WTC11 (cell line): ENCODE data around the gene TNS3. TPM values are rescaled to one million over a fixed set of nuclear protein-coding genes. Genes with fewer than 3 reads are reported as not detected.

Experiments
- ATAC-seq: fragments of 200-7000 bp; cut with Tn5 transposase; 2 replicates; pipeline ENCODE4 v1.10.0; 2021; ENCODE audit warnings: mild to moderate bottlenecking, moderate library complexity
- CTCF ChIA-PET: fragments of 300-600 bp; sonication (Branson Sonifier 250); formaldehyde crosslinking; loops from one replicate; lab custom pipeline; 2021; ENCODE audit warnings: antibody characterized with exemption; lab: Charles Lee
- POLR2A ChIA-PET: fragments of 350-600 bp; sonication (Branson Sonifier 250); formaldehyde crosslinking; loops from one replicate; lab custom pipeline; 2021; ENCODE audit warnings: antibody characterized with exemption; lab: Charles Lee
- DNase-seq: peaks from one replicate; pipeline ENCODE4 v3.0.0; 2021; ENCODE audit warnings: low spot score
- H3K27ac Mint-ChIP-seq: 2 replicates; pipeline ENCODE4 v1.8.0; 2021; ENCODE audit warnings: mixed read lengths
- H3K27me3 Mint-ChIP-seq: 2 replicates; pipeline ENCODE4 v1.8.0; 2021; ENCODE audit warnings: low read depth, mild to moderate bottlenecking, moderate library complexity, mixed read lengths
- H3K36me3 Mint-ChIP-seq: 2 replicates; pipeline ENCODE4 v1.8.0; 2021; ENCODE audit warnings: mixed read lengths
- H3K4me1 Mint-ChIP-seq: 2 replicates; pipeline ENCODE4 v1.8.0; 2022; ENCODE audit warnings: mixed read lengths
- H3K4me3 Mint-ChIP-seq: 2 replicates; pipeline ENCODE4 v1.8.0; 2021; ENCODE audit warnings: mild to moderate bottlenecking, moderate library complexity, mixed read lengths
- H3K9me3 Mint-ChIP-seq: 2 replicates; pipeline ENCODE4 v1.8.0; 2021; ENCODE audit warnings: mixed read lengths
- AFF4 ChIP-seq: sonication (generic); formaldehyde crosslinking; IDR thresholded peaks from 2 replicates; pipeline ENCODE4 v1.8.1; 2023; ENCODE audit warnings: mild to moderate bottlenecking, missing genetic modification reagents, borderline replicate concordance
- CREB1 ChIP-seq: sonication (generic); formaldehyde crosslinking; IDR thresholded peaks from 2 replicates; pipeline ENCODE4 v1.8.0; 2023; ENCODE audit warnings: mild to moderate bottlenecking, missing genetic modification reagents
- ESRRA ChIP-seq: sonication (generic); formaldehyde crosslinking; IDR thresholded peaks from 2 replicates; pipeline ENCODE4 v1.8.1; 2022; ENCODE audit warnings: mild to moderate bottlenecking, missing genetic modification reagents, borderline replicate concordance
- FOXJ3 ChIP-seq: sonication (generic); formaldehyde crosslinking; IDR thresholded peaks from 2 replicates; pipeline ENCODE4 v1.9.0; 2021; ENCODE audit warnings: missing genetic modification reagents, mild to moderate bottlenecking, borderline replicate concordance
- GABPB1 ChIP-seq: sonication (generic); formaldehyde crosslinking; IDR thresholded peaks from 2 replicates; pipeline ENCODE4 v1.8.1; 2023; ENCODE audit warnings: mild to moderate bottlenecking, missing genetic modification reagents
- HMGA2 ChIP-seq: fragments of 250-450 bp; sonication (Bioruptor Pico); IDR thresholded peaks from 2 replicates; pipeline ENCODE4 v1.4.0; 2021; ENCODE audit warnings: mild to moderate bottlenecking, moderate library complexity
- IRF2 ChIP-seq: sonication (generic); formaldehyde crosslinking; IDR thresholded peaks from 2 replicates; pipeline ENCODE4 v1.8.0; 2022; ENCODE audit warnings: low read depth, missing genetic modification reagents, borderline replicate concordance
- MYBL2 ChIP-seq: sonication (generic); formaldehyde crosslinking; IDR thresholded peaks from 2 replicates; pipeline ENCODE4 v1.8.1; 2023; ENCODE audit warnings: mild to moderate bottlenecking, moderate library complexity, missing genetic modification reagents
- NR1H2 ChIP-seq: sonication (generic); formaldehyde crosslinking; IDR thresholded peaks from 2 replicates; pipeline ENCODE4 v1.9.0; 2021; ENCODE audit warnings: mild to moderate bottlenecking, moderate library complexity, missing genetic modification reagents
- NR2C2 ChIP-seq: sonication (generic); formaldehyde crosslinking; IDR thresholded peaks from 2 replicates; pipeline ENCODE4 v1.8.0; 2022; ENCODE audit warnings: mild to moderate bottlenecking, missing genetic modification reagents
- TEAD1 ChIP-seq: sonication (generic); formaldehyde crosslinking; IDR thresholded peaks from 2 replicates; pipeline ENCODE4 v1.8.0; 2022; ENCODE audit warnings: mild to moderate bottlenecking, missing genetic modification reagents
- ZNF263 ChIP-seq: sonication (generic); formaldehyde crosslinking; IDR thresholded peaks from 2 replicates; pipeline ENCODE4 v1.8.1; 2022; ENCODE audit warnings: low read depth, mild to moderate bottlenecking, moderate library complexity, missing genetic modification reagents
- ZNF317 ChIP-seq: sonication (generic); formaldehyde crosslinking; IDR thresholded peaks from 2 replicates; pipeline ENCODE4 v1.8.1; 2023; ENCODE audit warnings: low read depth, mild to moderate bottlenecking, moderate library complexity, missing genetic modification reagents, borderline replicate concordance
- ZNF512 ChIP-seq: sonication (generic); formaldehyde crosslinking; IDR thresholded peaks from 2 replicates; pipeline ENCODE4 v1.8.1; 2022; ENCODE audit warnings: missing genetic modification reagents, borderline replicate concordance
- ZSCAN18 ChIP-seq: fragments of 250-450 bp; sonication (Bioruptor Pico); IDR thresholded peaks from 2 replicates; pipeline ENCODE4 v2.1.2; 2022; ENCODE audit warnings: mild to moderate bottlenecking, moderate library complexity
- total RNA-seq: library from RNA; stranded (reverse); gene quantifications from 3 replicates; pipeline ENCODE4 v1.2.3, GENCODE V29; 2021
- TF ChIP-seq, protein P1 (sequence below): sonication (generic); formaldehyde crosslinking; IDR thresholded peaks from 2 replicates; pipeline ENCODE4 v1.8.1; 2023; ENCODE audit warnings: mild to moderate bottlenecking, missing genetic modification reagents
- TF ChIP-seq, protein P2 (sequence below): sonication (generic); formaldehyde crosslinking; IDR thresholded peaks from 2 replicates; pipeline ENCODE4 v1.8.1; 2022; ENCODE audit warnings: low read depth, missing genetic modification reagents, borderline replicate concordance
- TF ChIP-seq, protein P3 (sequence below): sonication (generic); formaldehyde crosslinking; IDR thresholded peaks from 2 replicates; pipeline ENCODE4 v1.8.0; 2022; ENCODE audit warnings: missing genetic modification reagents

TNS3 gene
- total RNA-seq, 1 experiment from 2014 or later = 37.7 TPM

- TF ChIP-seq ZNF512 (CRISPR knock-in tag) (no peak), ZSCAN18 (CRISPR knock-in tag) (no peak), TEAD1 (CRISPR knock-in tag) (no peak), MYBL2 (CRISPR knock-in tag) (no peak), AFF4 (CRISPR knock-in tag) (no peak), ESRRA (CRISPR knock-in tag) (no peak), NR1H2 (CRISPR knock-in tag) (no peak), NR2C2 (CRISPR knock-in tag) (no peak)
- TF ChIP-seq, protein P1, sequence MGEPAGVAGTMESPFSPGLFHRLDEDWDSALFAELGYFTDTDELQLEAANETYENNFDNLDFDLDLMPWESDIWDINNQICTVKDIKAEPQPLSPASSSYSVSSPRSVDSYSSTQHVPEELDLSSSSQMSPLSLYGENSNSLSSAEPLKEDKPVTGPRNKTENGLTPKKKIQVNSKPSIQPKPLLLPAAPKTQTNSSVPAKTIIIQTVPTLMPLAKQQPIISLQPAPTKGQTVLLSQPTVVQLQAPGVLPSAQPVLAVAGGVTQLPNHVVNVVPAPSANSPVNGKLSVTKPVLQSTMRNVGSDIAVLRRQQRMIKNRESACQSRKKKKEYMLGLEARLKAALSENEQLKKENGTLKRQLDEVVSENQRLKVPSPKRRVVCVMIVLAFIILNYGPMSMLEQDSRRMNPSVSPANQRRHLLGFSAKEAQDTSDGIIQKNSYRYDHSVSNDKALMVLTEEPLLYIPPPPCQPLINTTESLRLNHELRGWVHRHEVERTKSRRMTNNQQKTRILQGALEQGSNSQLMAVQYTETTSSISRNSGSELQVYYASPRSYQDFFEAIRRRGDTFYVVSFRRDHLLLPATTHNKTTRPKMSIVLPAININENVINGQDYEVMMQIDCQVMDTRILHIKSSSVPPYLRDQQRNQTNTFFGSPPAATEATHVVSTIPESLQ (CRISPR knock-in tag) = no peak
- CTCF ChIA-PET = no interaction called here
- POLR2A ChIA-PET = no interaction called here
- no peak for DNase-seq
- Mint-ChIP-seq H3K4me3 (no peak overlapping the region), H3K27ac (0 out of 2 replicates have a peak overlapping the region, but pooled peaks have one; percentile 16), H3K9me3 (no peaks in the 10 kb centered on the region), H3K4me1 (no peaks in the 10 kb centered on the region), H3K36me3 (peaks cover 15% of the 10 kb centered on the region; the same call in 1 of the 2 replicates), H3K27me3 (no peaks in the 10 kb centered on the region)
- ATAC-seq = no peak
Measured at GRCh38 chr7:47392241-47392759, 189.6 kb downstream of the TNS3 start.

DNA sequence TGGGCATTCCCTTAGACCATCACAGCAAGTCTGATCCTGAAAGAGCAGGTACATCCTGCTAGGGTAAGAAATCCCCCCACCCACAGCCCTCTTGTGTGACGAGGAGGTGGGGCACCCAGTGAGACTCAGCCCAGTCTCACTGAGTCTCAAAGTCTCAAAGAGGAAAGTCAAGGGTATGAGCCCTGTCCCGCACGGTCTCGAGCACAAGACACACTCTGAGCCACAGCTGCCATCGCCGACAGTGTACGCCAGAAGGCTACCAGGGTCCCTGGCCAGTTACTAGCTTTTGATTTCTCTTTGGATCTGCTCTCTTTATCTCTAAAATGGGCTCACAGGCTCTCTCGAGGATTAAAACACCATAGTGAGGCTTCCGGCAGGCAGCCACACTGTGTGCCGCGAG is 190.2 kb downstream of the TNS3 start:
- Mint-ChIP-seq H3K4me3 (no peak overlapping the region), H3K9me3 (no peaks in the 10 kb centered on the region), H3K27ac (no peak overlapping the region), H3K4me1 (no peaks in the 10 kb centered on the region), H3K36me3 (peaks cover 13% of the 10 kb centered on the region; the same call in 1 of the 2 replicates), H3K27me3 (no peaks in the 10 kb centered on the region)
- CTCF ChIA-PET = no interaction called here
- ATAC-seq (no peak), DNase-seq (no peak)
- POLR2A ChIA-PET = no interaction called here
- TF ChIP-seq TEAD1 (CRISPR knock-in tag) (no peak), HMGA2 (CRISPR knock-in tag) (no peak), ZNF317 (CRISPR knock-in tag) (no peak), GABPB1 (CRISPR knock-in tag) (no peak), FOXJ3 (CRISPR knock-in tag) (no peak), ZNF263 (CRISPR knock-in tag) (no peak), ZNF512 (CRISPR knock-in tag) (no peak), IRF2 (CRISPR knock-in tag) (no peak), CREB1 (CRISPR knock-in tag) (no peak)
- TF ChIP-seq, protein P2, sequence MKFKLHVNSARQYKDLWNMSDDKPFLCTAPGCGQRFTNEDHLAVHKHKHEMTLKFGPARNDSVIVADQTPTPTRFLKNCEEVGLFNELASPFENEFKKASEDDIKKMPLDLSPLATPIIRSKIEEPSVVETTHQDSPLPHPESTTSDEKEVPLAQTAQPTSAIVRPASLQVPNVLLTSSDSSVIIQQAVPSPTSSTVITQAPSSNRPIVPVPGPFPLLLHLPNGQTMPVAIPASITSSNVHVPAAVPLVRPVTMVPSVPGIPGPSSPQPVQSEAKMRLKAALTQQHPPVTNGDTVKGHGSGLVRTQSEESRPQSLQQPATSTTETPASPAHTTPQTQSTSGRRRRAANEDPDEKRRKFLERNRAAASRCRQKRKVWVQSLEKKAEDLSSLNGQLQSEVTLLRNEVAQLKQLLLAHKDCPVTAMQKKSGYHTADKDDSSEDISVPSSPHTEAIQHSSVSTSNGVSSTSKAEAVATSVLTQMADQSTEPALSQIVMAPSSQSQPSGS (CRISPR knock-in tag) = no peak
- TF ChIP-seq, protein P3, sequence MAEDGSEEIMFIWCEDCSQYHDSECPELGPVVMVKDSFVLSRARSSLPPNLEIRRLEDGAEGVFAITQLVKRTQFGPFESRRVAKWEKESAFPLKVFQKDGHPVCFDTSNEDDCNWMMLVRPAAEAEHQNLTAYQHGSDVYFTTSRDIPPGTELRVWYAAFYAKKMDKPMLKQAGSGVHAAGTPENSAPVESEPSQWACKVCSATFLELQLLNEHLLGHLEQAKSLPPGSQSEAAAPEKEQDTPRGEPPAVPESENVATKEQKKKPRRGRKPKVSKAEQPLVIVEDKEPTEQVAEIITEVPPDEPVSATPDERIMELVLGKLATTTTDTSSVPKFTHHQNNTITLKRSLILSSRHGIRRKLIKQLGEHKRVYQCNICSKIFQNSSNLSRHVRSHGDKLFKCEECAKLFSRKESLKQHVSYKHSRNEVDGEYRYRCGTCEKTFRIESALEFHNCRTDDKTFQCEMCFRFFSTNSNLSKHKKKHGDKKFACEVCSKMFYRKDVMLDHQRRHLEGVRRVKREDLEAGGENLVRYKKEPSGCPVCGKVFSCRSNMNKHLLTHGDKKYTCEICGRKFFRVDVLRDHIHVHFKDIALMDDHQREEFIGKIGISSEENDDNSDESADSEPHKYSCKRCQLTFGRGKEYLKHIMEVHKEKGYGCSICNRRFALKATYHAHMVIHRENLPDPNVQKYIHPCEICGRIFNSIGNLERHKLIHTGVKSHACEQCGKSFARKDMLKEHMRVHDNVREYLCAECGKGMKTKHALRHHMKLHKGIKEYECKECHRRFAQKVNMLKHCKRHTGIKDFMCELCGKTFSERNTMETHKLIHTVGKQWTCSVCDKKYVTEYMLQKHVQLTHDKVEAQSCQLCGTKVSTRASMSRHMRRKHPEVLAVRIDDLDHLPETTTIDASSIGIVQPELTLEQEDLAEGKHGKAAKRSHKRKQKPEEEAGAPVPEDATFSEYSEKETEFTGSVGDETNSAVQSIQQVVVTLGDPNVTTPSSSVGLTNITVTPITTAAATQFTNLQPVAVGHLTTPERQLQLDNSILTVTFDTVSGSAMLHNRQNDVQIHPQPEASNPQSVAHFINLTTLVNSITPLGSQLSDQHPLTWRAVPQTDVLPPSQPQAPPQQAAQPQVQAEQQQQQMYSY (CRISPR knock-in tag) = no peak
